ENCODE results near the gene ZC2HC1B. TPM values are rescaled to one million over a fixed set of nuclear protein-coding genes. Genes with fewer than 3 reads are reported as not detected.

ZC2HC1B gene
- total and polyA plus RNA-seq, 10 of the 15 experiments (the other 5 are each of a cell fraction or from before 2014, with no cell fraction given), result 0.09 to 0.36 (median 0.31) TPM; not detected in 5

- H4K20me1 ChIP-seq (ENCODE audit: control insufficient read depth, insufficient read depth), result no peaks in the 10 kb centered on the region
- 60% methylated on average over 8 of the region's 8 CpGs for WGBS (ENCODE audit: insufficient coverage, insufficient replicate concordance, low lambda C conversion rate, missing lambda C conversion rate)
- in situ Hi-C loops (cut with MboI) (no loop called here), intact Hi-C loops (cut with micrococcal nuclease; ENCODE audit: unreplicated experiment) (no loop called here)
- no peak for ATAC-seq
- no peak overlapping the region for H3K4me2 ChIP-seq (ENCODE audit: control insufficient read depth, insufficient read depth)
- SMC1A ChIA-PET (ENCODE audit: uncharacterized antibody, unreplicated experiment), result interaction anchor here (1.0 kb wide), 1 partner anchor 13 kb away, joined by 3 read pairs; no protein-coding TSS in a partner anchor
- POLR2A ChIA-PET, result no interaction called here
- H3K4me3 ChIP-seq, result no peak overlapping the region
- H3K4me1 ChIP-seq (ENCODE audit: control insufficient read depth, insufficient read depth, low read length), result no peaks in the 10 kb centered on the region; the same call in 1 of the 2 replicates
- H3K36me3 ChIP-seq (ENCODE audit: control insufficient read depth in 2 of 2, insufficient read depth in 2 of 2, low read length in 1 of 2), result no peaks in the 10 kb centered on the region
- BruUV-seq (replicated peaks), result no TSS peak
- no peak for DNase-seq (ENCODE audit: low read depth, low spot score)
- no peaks in the 10 kb centered on the region for H3K9me3 ChIP-seq (replicated peaks; ENCODE audit: control insufficient read depth, insufficient read depth, low read length)
- CTCF ChIA-PET, result interaction anchor here (0.6 to 2.3 kb wide), 5 partner anchors 12 to 381 kb away, joined by 3 to 10 read pairs (median 5); no protein-coding TSS in a partner anchor
- no peak overlapping the region for H3K27ac ChIP-seq (ENCODE audit: control insufficient read depth, insufficient read depth)
- H3K27me3 ChIP-seq (replicated peaks in 1 of 2; ENCODE audit: control insufficient read depth in 2 of 2, insufficient read depth in 2 of 2, low read length in 1 of 2), result no peaks in the 10 kb centered on the region
- no peak overlapping the region for H2AFZ ChIP-seq (ENCODE audit: control insufficient read depth, low read depth, low read length)
- H3K9ac ChIP-seq (ENCODE audit: control insufficient read depth, insufficient read depth, low read length), result no peak overlapping the region
- no peaks in the 10 kb centered on the region for H3K79me2 ChIP-seq (ENCODE audit: control insufficient read depth, insufficient read depth, low read length)
- no peak for FAIRE-seq
- RAD21 ChIA-PET (ENCODE audit: unreplicated experiment), result no interaction called here
- no peak for TF ChIP-seq BCL3 (IDR thresholded peaks at IDR 0.05; ENCODE audit: borderline replicate concordance, insufficient read depth, low read depth, low read length, poor library complexity, severe bottlenecking)
- TF ChIP-seq, protein P1, sequence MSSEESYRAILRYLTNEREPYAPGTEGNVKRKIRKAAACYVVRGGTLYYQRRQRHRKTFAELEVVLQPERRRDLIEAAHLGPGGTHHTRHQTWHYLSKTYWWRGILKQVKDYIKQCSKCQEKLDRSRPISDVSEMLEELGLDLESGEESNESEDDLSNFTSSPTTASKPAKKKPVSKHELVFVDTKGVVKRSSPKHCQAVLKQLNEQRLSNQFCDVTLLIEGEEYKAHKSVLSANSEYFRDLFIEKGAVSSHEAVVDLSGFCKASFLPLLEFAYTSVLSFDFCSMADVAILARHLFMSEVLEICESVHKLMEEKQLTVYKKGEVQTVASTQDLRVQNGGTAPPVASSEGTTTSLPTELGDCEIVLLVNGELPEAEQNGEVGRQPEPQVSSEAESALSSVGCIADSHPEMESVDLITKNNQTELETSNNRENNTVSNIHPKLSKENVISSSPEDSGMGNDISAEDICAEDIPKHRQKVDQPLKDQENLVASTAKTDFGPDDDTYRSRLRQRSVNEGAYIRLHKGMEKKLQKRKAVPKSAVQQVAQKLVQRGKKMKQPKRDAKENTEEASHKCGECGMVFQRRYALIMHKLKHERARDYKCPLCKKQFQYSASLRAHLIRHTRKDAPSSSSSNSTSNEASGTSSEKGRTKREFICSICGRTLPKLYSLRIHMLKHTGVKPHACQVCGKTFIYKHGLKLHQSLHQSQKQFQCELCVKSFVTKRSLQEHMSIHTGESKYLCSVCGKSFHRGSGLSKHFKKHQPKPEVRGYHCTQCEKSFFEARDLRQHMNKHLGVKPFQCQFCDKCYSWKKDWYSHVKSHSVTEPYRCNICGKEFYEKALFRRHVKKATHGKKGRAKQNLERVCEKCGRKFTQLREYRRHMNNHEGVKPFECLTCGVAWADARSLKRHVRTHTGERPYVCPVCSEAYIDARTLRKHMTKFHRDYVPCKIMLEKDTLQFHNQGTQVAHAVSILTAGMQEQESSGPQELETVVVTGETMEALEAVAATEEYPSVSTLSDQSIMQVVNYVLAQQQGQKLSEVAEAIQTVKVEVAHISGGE (CRISPR knock-in tag; IDR thresholded peaks at IDR 0.05), result no peak
- no peak for TF ChIP-seq EZH2 (IDR thresholded peaks at IDR 0.05; ENCODE audit: borderline replicate concordance, control insufficient read depth, low read depth, low read length)
- TF ChIP-seq IKZF1 (conservative IDR thresholded peaks at IDR 0.05), result no peak
- TF ChIP-seq ZNF384 (IDR thresholded peaks at IDR 0.05; ENCODE audit: borderline replicate concordance, low read depth, low read length), result no peak
- TF ChIP-seq TARDBP (IDR thresholded peaks at IDR 0.05; ENCODE audit: borderline replicate concordance), result no peak
- TF ChIP-seq, protein P2, sequence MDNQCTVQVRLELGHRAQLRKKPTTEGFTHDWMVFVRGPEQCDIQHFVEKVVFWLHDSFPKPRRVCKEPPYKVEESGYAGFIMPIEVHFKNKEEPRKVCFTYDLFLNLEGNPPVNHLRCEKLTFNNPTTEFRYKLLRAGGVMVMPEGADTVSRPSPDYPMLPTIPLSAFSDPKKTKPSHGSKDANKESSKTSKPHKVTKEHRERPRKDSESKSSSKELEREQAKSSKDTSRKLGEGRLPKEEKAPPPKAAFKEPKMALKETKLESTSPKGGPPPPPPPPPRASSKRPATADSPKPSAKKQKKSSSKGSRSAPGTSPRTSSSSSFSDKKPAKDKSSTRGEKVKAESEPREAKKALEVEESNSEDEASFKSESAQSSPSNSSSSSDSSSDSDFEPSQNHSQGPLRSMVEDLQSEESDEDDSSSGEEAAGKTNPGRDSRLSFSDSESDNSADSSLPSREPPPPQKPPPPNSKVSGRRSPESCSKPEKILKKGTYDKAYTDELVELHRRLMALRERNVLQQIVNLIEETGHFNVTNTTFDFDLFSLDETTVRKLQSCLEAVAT (IDR thresholded peaks at IDR 0.05), result no peak
- TF ChIP-seq ZBTB40 (IDR thresholded peaks at IDR 0.05; ENCODE audit: borderline replicate concordance), result no peak
- TF ChIP-seq MEF2B (IDR thresholded peaks at IDR 0.05; ENCODE audit: partially characterized antibody, poor library complexity, severe bottlenecking), result no peak
- no peak for TF ChIP-seq KDM1A (IDR thresholded peaks at IDR 0.05; ENCODE audit: borderline replicate concordance)
- no peak for TF ChIP-seq BRCA1 (IDR thresholded peaks at IDR 0.05; ENCODE audit: low read depth, low read length)
- TF ChIP-seq GABPA (IDR thresholded peaks at IDR 0.05; ENCODE audit: low read depth), result no peak
- TF ChIP-seq, protein P3, sequence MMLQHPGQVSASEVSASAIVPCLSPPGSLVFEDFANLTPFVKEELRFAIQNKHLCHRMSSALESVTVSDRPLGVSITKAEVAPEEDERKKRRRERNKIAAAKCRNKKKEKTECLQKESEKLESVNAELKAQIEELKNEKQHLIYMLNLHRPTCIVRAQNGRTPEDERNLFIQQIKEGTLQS (IDR thresholded peaks at IDR 0.05; ENCODE audit: borderline replicate concordance, extremely low read depth, low read depth, low read length), result no peak
These were observed 91.7 kb downstream of the ZC2HC1B start for GRCh38 chr6:143955971-143956370.
